A549 treated with CpdA at 1 μM for 4 hours (cell line): ENCODE results near the gene LEO1. TPM values are rescaled to one million over a fixed set of nuclear protein-coding genes. Genes with fewer than 3 reads are reported as not detected.

Experiments used
- total RNA-seq: library from RNA; stranded (reverse); fragments of 200-300 nt; extraction: Qiagen RNA extraction; gene quantifications from 5 replicates; pipeline ENCODE4 v1.2.3, GENCODE V29; 2022; ENCODE audit warnings: low read depth

LEO1 gene
- 49.6 to 77.0 TPM (median 51.6 TPM) in 5 replicates for total RNA-seq

GRCh38 chr15:51971375-51972133 is at the start of gene LEO1:
TSS of gene LEO1 (minus strand) at chr15:51971778. CDS start at chr15:51971745, 33 bp downstream.

GRCh38 chr15:52018693-52019393 is 47.3 kb upstream of the LEO1 start, which contains the start of gene MAPK6:
TSS of gene MAPK6 (plus strand) at chr15:52019219. CDS start at chr15:52046461, 27,242 bp downstream.

Other genes starting within 250 kb of the LEO1 start
- 24.5 to 29.9 TPM (median 24.9 TPM) in 5 replicates for gene LYSMD2, start 234.1 kb downstream of the LEO1 start, total RNA-seq
- gene TMOD2, start 220.2 kb downstream of the LEO1 start, total RNA-seq, result 1.2 to 1.8 TPM (median 1.6 TPM) in 5 replicates
- 39.3 to 66.7 TPM (median 49.9 TPM) in 5 replicates for gene TMOD3, start 142.1 kb downstream of the LEO1 start, total RNA-seq
- gene MAPK6, start 47.4 kb upstream of the LEO1 start, total RNA-seq, result 40.3 to 70.0 TPM (median 48.2 TPM) in 5 replicates
- 0.18 to 0.34 TPM (median 0.27 TPM) in 4 of 5 replicates, not detected in the other for gene BCL2L10, start 141.0 kb upstream of the LEO1 start, total RNA-seq
- gene GNB5, start 219.6 kb upstream of the LEO1 start, total RNA-seq, result 46.9 to 56.6 TPM (median 53.0 TPM) in 5 replicates